Panc1 (cell line): ENCODE measurements around the gene RABEP1.

Source experiments
- POLR2AphosphoS5 ChIP-seq: IDR thresholded peaks from 2 replicates; pipeline ENCODE4 v1.6.1; 2012; ENCODE audit warnings: mild to moderate bottlenecking, low read depth, low read length, moderate library complexity
- SIN3A ChIP-seq: IDR thresholded peaks from 2 replicates; pipeline ENCODE4 v1.6.1; 2012; ENCODE audit warnings: low read depth, mild to moderate bottlenecking, low read length, moderate library complexity, borderline replicate concordance; ENCODE audit not compliant: insufficient read depth
- TF ChIP-seq, protein P1 (sequence below): fragments of 450-650 bp; IDR thresholded peaks from 2 replicates; pipeline ENCODE4 v1.5.1; 2017; ENCODE audit warnings: mild to moderate bottlenecking

DNA sequence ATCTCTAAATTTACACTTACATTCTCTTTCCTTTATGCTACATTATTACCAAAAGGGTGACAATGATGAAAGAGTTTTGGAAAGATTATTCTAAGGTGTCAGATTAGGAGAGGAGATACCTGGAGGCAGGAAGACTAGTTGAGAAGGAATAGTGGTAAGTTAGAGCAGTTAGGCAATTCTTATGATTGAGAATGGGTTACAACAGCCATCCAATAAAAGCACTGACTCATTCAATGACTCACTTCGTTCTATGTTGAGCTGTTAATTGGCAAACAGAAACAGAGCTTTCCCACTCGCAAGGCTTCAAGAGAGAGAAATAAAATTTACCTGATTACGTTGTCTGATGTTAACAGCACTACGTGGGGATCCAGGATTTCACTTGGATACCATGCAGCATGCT is 131.6 kb downstream of the RABEP1 start:
- TF ChIP-seq, protein P1, sequence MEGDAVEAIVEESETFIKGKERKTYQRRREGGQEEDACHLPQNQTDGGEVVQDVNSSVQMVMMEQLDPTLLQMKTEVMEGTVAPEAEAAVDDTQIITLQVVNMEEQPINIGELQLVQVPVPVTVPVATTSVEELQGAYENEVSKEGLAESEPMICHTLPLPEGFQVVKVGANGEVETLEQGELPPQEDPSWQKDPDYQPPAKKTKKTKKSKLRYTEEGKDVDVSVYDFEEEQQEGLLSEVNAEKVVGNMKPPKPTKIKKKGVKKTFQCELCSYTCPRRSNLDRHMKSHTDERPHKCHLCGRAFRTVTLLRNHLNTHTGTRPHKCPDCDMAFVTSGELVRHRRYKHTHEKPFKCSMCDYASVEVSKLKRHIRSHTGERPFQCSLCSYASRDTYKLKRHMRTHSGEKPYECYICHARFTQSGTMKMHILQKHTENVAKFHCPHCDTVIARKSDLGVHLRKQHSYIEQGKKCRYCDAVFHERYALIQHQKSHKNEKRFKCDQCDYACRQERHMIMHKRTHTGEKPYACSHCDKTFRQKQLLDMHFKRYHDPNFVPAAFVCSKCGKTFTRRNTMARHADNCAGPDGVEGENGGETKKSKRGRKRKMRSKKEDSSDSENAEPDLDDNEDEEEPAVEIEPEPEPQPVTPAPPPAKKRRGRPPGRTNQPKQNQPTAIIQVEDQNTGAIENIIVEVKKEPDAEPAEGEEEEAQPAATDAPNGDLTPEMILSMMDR: no peak
- no peak for TF ChIP-seq SIN3A
- no peak for TF ChIP-seq POLR2AphosphoS5
